HL-60 (cell line): Measurements from ENCODE around the gene POLDIP3.

Source experiments
- POLR2AphosphoS5 ChIP-seq: IDR thresholded peaks from 2 replicates; pipeline ENCODE4 v1.6.1; 2012; ENCODE audit warnings: low read depth
- REST ChIP-seq: IDR thresholded peaks from 2 replicates; pipeline ENCODE4 v1.6.1; 2012; ENCODE audit warnings: low read depth; ENCODE audit not compliant: insufficient replicate concordance
- SPI1 ChIP-seq: IDR thresholded peaks from 2 replicates; pipeline ENCODE4 v1.6.1; 2012; ENCODE audit warnings: low read depth, mild to moderate bottlenecking, borderline replicate concordance
- TF ChIP-seq, protein P1 (sequence below): IDR thresholded peaks from one replicate; pipeline ENCODE4 v1.5.1; 2011; ENCODE audit warnings: low read length, control low read depth, inconsistent platforms; ENCODE audit not compliant: insufficient read depth

- no peak for TF ChIP-seq SPI1
- TF ChIP-seq, protein P1, sequence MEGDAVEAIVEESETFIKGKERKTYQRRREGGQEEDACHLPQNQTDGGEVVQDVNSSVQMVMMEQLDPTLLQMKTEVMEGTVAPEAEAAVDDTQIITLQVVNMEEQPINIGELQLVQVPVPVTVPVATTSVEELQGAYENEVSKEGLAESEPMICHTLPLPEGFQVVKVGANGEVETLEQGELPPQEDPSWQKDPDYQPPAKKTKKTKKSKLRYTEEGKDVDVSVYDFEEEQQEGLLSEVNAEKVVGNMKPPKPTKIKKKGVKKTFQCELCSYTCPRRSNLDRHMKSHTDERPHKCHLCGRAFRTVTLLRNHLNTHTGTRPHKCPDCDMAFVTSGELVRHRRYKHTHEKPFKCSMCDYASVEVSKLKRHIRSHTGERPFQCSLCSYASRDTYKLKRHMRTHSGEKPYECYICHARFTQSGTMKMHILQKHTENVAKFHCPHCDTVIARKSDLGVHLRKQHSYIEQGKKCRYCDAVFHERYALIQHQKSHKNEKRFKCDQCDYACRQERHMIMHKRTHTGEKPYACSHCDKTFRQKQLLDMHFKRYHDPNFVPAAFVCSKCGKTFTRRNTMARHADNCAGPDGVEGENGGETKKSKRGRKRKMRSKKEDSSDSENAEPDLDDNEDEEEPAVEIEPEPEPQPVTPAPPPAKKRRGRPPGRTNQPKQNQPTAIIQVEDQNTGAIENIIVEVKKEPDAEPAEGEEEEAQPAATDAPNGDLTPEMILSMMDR: no peak
- no peak for TF ChIP-seq POLR2AphosphoS5
- no peak for TF ChIP-seq REST
Observed at GRCh38 chr22:42544686-42545085, 70.0 kb downstream of the POLDIP3 start.
